ENCODE data around the gene MEX3D. TPM values are rescaled to one million over a fixed set of nuclear protein-coding genes. Genes with fewer than 3 reads are reported as not detected.
A peak's percentile ranks its signal among the peaks of the same experiment; 100 is the strongest.
"Not testable (repeated sequence)": the region's sequence is repeated elsewhere in the genome, so short reads cannot be mapped to it uniquely, and the experiment has no call there.

Gene MEX3D
- total RNA-seq, 1 donor from 2014 or later: 8.0 TPM

DNA sequence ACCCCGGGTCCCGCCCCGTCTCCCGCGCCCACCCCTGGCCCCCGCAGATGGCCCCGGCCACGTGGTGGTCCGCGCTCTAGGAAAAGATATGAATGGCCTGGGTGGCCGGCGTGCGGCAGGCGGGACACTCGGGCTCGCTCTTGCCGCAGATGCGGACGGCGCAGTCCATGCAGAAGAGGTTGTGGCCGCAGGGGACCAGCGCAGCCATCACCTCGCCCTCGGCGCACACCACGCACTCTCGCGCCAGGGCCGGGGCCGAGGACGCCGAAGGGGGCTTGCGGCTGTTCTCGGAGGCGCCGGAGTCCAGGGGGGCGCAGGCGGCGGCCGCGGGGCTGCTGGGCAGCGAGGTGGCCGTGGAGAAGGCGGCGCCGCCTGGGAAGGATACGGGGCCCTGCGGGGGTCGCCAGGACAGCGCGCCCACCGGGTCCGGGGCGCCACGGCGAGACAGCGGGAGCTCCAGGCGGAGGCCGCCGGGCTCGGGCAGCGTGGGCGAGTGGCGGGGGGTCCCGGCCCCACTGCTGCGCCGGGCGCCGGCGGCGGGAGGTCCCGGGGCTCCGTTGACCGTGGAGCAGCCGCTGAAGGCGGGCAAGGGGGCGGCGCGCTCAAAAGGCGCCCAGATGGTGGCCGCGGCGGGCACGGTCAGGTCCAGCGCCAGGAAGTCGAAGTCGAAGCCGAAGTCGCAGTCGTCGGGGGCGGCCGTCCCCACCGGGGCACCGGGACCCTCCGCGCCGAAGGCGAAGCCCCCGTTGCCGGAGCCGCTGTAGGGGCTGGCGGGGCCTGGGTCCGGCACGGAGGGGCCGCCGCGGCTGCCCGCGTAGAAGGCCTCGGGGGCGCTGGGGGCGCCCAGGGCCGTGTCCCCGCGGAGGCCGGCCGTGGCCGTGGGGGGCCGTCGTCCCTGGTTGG, 12.4 kb downstream of the MEX3D start:
- DNase-seq (no peak), ATAC-seq (ENCODE audit: poor library complexity) (no peak)
- intact Hi-C loops (cut with DNase I): no loop called here

- DNase-seq (no peak), ATAC-seq (ENCODE audit: poor library complexity) (no peak)
- intact Hi-C loops (cut with DNase I): no loop called here
These were observed 13.2 kb downstream of the MEX3D start for GRCh38 chr19:1554968-1555367.

- DNase-seq (no peak), ATAC-seq (ENCODE audit: poor library complexity) (no peak)
- intact Hi-C loops (cut with DNase I): no loop called here
These were observed 14.7 kb downstream of the MEX3D start for GRCh38 chr19:1553415-1553814.

- no peak for ATAC-seq (ENCODE audit: poor library complexity)
- no peak for DNase-seq
- intact Hi-C loops (cut with DNase I): no loop called here
These were observed 16.8 kb downstream of the MEX3D start for GRCh38 chr19:1551068-1552040.

- DNase-seq (no peak), ATAC-seq (ENCODE audit: poor library complexity) (no peak)
- intact Hi-C loops (cut with DNase I): no loop called here
These were observed 18.7 kb downstream of the MEX3D start for GRCh38 chr19:1549332-1549945.

- DNase-seq (no peak), ATAC-seq (ENCODE audit: poor library complexity) (peak; percentile 68)
- intact Hi-C loops (cut with DNase I): no loop called here
These were observed 27.7 kb downstream of the MEX3D start for GRCh38 chr19:1540365-1540925.

GRCh38 chr19:1539749-1540148, 28.4 kb downstream of the MEX3D start:
- ATAC-seq (ENCODE audit: poor library complexity); intact Hi-C loops (cut with DNase I); DNase-seq: not testable (repeated sequence)

DNA sequence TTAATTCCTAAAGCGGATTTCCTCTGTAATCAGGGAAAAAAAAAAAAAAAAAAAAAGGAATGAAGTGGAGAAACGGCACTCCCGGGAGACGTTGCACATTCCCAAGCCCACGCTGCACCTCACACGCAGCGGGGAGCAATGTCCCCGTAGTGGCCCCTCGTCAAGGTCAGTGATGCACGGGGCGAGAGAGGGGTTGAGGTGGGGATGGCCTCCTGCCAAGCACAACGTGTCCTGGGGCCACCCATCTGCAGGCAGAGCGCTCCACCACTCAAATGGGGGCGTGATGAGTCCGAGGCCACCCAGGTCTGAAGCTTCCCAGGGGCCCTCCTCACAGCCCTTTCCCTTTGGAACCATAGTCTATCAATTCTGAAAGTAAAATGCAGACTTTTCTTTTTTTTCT, 29.1 kb downstream of the MEX3D start:
- intact Hi-C loops (cut with DNase I): no loop called here
- ATAC-seq (ENCODE audit: poor library complexity) (peak; percentile 15), DNase-seq (no peak)

GRCh38 chr19:1535699-1536098, 32.4 kb downstream of the MEX3D start:
- DNase-seq; ATAC-seq (ENCODE audit: poor library complexity); intact Hi-C loops (cut with DNase I): not testable (repeated sequence)

DNA sequence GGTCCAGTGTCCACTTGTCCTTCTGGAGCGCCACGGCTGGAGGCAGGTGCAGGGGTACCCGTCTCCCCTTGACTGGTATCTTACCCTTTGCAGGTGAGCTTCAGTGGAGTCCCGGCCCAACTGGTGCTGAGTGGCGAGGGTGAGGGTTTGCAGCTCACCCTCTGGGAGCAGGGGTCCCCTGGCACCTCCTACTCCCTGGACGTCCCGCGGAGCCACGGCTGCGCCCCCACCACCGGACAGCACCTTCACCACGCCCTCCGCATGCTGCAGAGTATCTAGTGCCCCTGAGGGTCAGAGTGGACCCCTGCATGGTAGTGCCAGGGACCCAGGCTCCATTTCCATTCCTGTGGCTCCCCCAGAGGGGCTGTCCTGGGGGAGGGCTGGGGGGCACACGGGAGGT, 33.2 kb downstream of the MEX3D start:
- ATAC-seq (ENCODE audit: poor library complexity): no peak
- intact Hi-C loops (cut with DNase I): no loop called here
- DNase-seq: no peak

GRCh38 chr19:1533510-1534150, 34.5 kb downstream of the MEX3D start:
- DNase-seq (no peak), ATAC-seq (ENCODE audit: poor library complexity) (no peak)
- intact Hi-C loops (cut with DNase I): no loop called here

- DNase-seq (no peak), ATAC-seq (ENCODE audit: poor library complexity) (no peak)
- intact Hi-C loops (cut with DNase I): no loop called here
These were observed 36.1 kb downstream of the MEX3D start for GRCh38 chr19:1532003-1532402.

GRCh38 chr19:1531587-1531986, 36.5 kb downstream of the MEX3D start:
- DNase-seq: no peak
- intact Hi-C loops (cut with DNase I): no loop called here

DNA sequence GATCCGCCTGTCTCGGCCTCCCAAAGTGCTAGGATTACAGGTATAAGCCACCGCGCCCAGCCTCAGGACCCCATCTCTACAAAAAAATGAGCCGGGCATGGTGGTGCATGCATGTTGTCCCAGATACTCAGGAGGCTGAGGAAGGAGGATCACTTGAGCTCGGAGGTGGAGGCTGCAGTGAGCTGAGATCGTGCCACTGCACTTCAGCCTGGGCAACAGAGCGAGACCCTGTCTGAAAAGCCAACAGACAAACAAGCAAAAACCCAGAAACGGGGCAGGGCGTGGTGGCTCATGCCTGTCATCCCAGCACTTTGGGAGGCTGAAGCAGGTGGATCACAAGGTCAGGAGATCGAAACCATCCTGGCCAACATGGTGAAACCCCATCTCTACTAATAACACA, 37.3 kb downstream of the MEX3D start:
- intact Hi-C loops (cut with DNase I); DNase-seq; ATAC-seq (ENCODE audit: poor library complexity): not testable (repeated sequence)

More at GRCh38 chr19:1531587-1531986, 36.5 kb downstream of the MEX3D start:
- no peak for ATAC-seq (ENCODE audit: poor library complexity)

- intact Hi-C loops (cut with DNase I): no loop called here
- ATAC-seq (ENCODE audit: poor library complexity) (no peak), DNase-seq (no peak)
These were observed 38.7 kb downstream of the MEX3D start for GRCh38 chr19:1529430-1529816.

GRCh38 chr19:1528596-1529429, 39.3 kb downstream of the MEX3D start:
- intact Hi-C loops (cut with DNase I): no loop called here
- no peak for ATAC-seq (ENCODE audit: poor library complexity)
- no peak for DNase-seq

- intact Hi-C loops (cut with DNase I): no loop called here
- ATAC-seq (ENCODE audit: poor library complexity) (no peak), DNase-seq (no peak)
These were observed 40.3 kb downstream of the MEX3D start for GRCh38 chr19:1527650-1528309.
